MCF 10A (cell line): ENCODE measurements around the gene SLC25A34. TPM values are rescaled to one million over a fixed set of nuclear protein-coding genes. Genes with fewer than 3 reads are reported as not detected.

Source experiments
- BruUV-seq: library from RNA; stranded (reverse); fragments of 400-500 nt; replicated peaks from 2 replicates; lab custom pipeline; 2021; lab: Mats Ljungman, UMichigan
- CTCF ChIA-PET: fragments of 300-600 bp; sonication (Branson Sonifier 250); formaldehyde crosslinking; extraction: SDS; loops from one replicate; lab custom pipeline; 2021; ENCODE audit warnings: antibody characterized with exemption, inconsistent platforms; lab: Yijun Ruan, JAX
- POLR2A ChIA-PET: fragments of 300-600, 350-650 bp; sonication (Branson Sonifier 250); formaldehyde crosslinking; extraction: SDS; loops from one replicate; lab custom pipeline; 2020; ENCODE audit warnings: antibody characterized with exemption, inconsistent platforms; lab: Yijun Ruan, JAX
- DNase-seq: peaks from one replicate; pipeline ENCODE4 v3.0.0-alpha.2; 2018; ENCODE audit not compliant: unreplicated experiment
- H3K27ac Mint-ChIP-seq: one replicate; pipeline ENCODE4 v1.8.0; 2022; ENCODE audit warnings: mild to moderate bottlenecking, low read depth, mixed read lengths; ENCODE audit not compliant: unreplicated experiment
- H3K27me3 Mint-ChIP-seq: one replicate; pipeline ENCODE4 v1.8.0; 2022; ENCODE audit warnings: mixed read lengths; ENCODE audit not compliant: insufficient read depth, unreplicated experiment
- H3K36me3 Mint-ChIP-seq: one replicate; pipeline ENCODE4 v1.8.0; 2022; ENCODE audit warnings: mild to moderate bottlenecking, moderate library complexity, mixed read lengths; ENCODE audit not compliant: insufficient read depth, unreplicated experiment
- H3K4me1 Mint-ChIP-seq: one replicate; pipeline ENCODE4 v1.8.0; 2022; ENCODE audit warnings: mixed read lengths; ENCODE audit not compliant: insufficient read depth, unreplicated experiment
- H3K4me3 Mint-ChIP-seq: one replicate; pipeline ENCODE4 v1.8.0; 2022; ENCODE audit warnings: mild to moderate bottlenecking, moderate library complexity, mixed read lengths; ENCODE audit not compliant: unreplicated experiment
- H3K9me3 Mint-ChIP-seq: one replicate; pipeline ENCODE4 v1.8.0; 2022; ENCODE audit warnings: mixed read lengths; ENCODE audit not compliant: unreplicated experiment
- intact Hi-C: fragments of 100-400 bp; cut with micrococcal nuclease; formaldehyde crosslinking; loops from 2 replicates; pipeline ENCODE4 v1.14.1; 2022
- total RNA-seq: library from RNA; stranded (reverse); gene quantifications from 2 replicates; pipeline ENCODE4 v1.2.3, GENCODE V29; 2022
- TF ChIP-seq, protein P1 (sequence below): fragments of 200-600 bp; IDR thresholded peaks from one replicate; pipeline ENCODE4 v1.8.0; 2022; ENCODE audit warnings: antibody characterized with exemption, mild to moderate bottlenecking; ENCODE audit not compliant: unreplicated experiment

SLC25A34 gene
- total RNA-seq, 1 experiment from 2014 or later, result 0.79 TPM

DNA sequence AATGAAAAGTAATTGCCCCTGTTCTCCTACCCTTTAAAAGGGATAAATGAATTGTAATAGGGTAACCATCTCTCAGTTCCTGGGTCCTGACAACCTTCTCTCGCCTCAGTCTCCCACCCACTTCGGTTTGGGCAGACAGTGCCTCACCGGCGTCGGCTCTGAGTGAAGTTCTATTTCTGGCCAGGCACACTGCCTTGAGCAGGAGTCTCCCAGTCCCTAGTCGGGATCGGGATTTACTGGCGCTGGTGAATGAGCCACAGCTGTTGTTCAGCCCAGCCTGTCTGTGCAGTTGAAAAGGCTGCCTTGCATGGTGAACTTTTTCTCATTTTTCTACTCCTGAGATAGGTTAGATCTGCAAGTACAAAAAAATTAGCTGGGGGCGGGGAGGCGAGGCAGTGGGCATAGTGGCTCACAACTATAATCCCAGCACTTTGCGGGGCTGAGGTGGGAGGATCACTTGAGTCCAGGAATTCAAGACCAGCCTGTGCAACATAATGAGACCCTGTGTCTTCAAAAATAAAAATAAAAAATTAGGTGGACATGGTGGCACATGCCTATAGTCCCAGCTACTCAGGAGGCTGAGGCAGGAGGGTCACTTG, 44.5 kb upstream of the SLC25A34 start:
- ChIA-PET POLR2A (interaction anchor here (0.6 to 2.1 kb wide), 2 partner anchors 10 to 175 kb away, joined by 3 to 7 read pairs; no protein-coding TSS in a partner anchor), CTCF (interaction anchor here (0.5 to 1.6 kb wide), 3 partner anchors 10 to 50 kb away, joined by 3 to 9 read pairs (median 4); no protein-coding TSS in a partner anchor)
- no peak for DNase-seq
- H3K4me1 Mint-ChIP-seq, result no peaks in the 10 kb centered on the region
- H3K27ac Mint-ChIP-seq, result no peak overlapping the region
- no peaks in the 10 kb centered on the region for H3K9me3 Mint-ChIP-seq
- no peaks in the 10 kb centered on the region for H3K27me3 Mint-ChIP-seq
- intact Hi-C loops, result no loop called here
- H3K36me3 Mint-ChIP-seq, result peaks cover 40% of the 10 kb centered on the region
- BruUV-seq, result no TSS peak
- no peak overlapping the region for H3K4me3 Mint-ChIP-seq
- TF ChIP-seq, protein P1, sequence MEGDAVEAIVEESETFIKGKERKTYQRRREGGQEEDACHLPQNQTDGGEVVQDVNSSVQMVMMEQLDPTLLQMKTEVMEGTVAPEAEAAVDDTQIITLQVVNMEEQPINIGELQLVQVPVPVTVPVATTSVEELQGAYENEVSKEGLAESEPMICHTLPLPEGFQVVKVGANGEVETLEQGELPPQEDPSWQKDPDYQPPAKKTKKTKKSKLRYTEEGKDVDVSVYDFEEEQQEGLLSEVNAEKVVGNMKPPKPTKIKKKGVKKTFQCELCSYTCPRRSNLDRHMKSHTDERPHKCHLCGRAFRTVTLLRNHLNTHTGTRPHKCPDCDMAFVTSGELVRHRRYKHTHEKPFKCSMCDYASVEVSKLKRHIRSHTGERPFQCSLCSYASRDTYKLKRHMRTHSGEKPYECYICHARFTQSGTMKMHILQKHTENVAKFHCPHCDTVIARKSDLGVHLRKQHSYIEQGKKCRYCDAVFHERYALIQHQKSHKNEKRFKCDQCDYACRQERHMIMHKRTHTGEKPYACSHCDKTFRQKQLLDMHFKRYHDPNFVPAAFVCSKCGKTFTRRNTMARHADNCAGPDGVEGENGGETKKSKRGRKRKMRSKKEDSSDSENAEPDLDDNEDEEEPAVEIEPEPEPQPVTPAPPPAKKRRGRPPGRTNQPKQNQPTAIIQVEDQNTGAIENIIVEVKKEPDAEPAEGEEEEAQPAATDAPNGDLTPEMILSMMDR, result no peak

GRCh38 chr1:15692121-15692682, 43.9 kb upstream of the SLC25A34 start:
- Mint-ChIP-seq H3K4me3 (no peak overlapping the region), H3K36me3 (peaks cover 47% of the 10 kb centered on the region), H3K27me3 (no peaks in the 10 kb centered on the region), H3K4me1 (no peaks in the 10 kb centered on the region), H3K9me3 (no peaks in the 10 kb centered on the region), H3K27ac (no peak overlapping the region)
- no TSS peak for BruUV-seq
- DNase-seq, result no peak
- intact Hi-C loops, result no loop called here
- ChIA-PET POLR2A (interaction anchor here (2.1 kb wide), 1 partner anchor 11 kb away, joined by 7 read pairs; no protein-coding TSS in a partner anchor), CTCF (interaction anchor here (0.5 to 1.0 kb wide), 2 partner anchors 10 to 16 kb away, joined by 3 to 4 read pairs; no protein-coding TSS in a partner anchor)
- TF ChIP-seq, protein P1, result no peak

DNA sequence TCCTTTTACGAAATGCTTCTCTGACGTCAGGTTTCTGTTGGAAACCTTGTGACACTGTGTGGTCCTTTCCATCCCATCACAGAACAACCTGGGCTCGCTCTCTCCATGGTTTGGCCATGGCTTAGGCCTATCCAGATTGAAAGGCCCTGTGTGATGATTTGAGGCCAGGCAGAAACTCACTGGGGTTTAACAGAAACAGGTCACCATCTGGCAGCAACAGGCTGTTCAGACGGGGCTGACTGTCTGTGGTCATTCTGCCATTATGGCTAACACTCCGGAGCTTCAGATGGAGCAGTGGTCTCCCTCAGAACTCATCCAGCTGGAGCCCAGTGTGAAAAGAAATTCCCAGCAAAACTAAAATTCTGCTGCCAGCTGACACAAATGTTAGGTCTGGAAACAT, 42.7 kb upstream of the SLC25A34 start:
- no peaks in the 10 kb centered on the region for H3K9me3 Mint-ChIP-seq
- H3K27ac Mint-ChIP-seq, result no peak overlapping the region
- H3K4me1 Mint-ChIP-seq, result no peaks in the 10 kb centered on the region
- TF ChIP-seq, protein P1, result no peak
- intact Hi-C loops, result no loop called here
- ChIA-PET CTCF (no interaction called here), POLR2A (interaction anchor here (0.9 to 1.2 kb wide), 2 partner anchors 9 to 90 kb away, joined by 3 to 4 read pairs; no protein-coding TSS in a partner anchor)
- no peak overlapping the region for H3K4me3 Mint-ChIP-seq
- no peaks in the 10 kb centered on the region for H3K27me3 Mint-ChIP-seq
- H3K36me3 Mint-ChIP-seq, result peaks cover 49% of the 10 kb centered on the region
- no TSS peak for BruUV-seq
- DNase-seq, result no peak

- ChIA-PET POLR2A (interaction anchor here (1.0 to 2.1 kb wide), 3 partner anchors 12 to 33 kb away, joined by 3 to 5 read pairs (median 4); no protein-coding TSS in a partner anchor), CTCF (interaction anchor here (1.0 kb wide), 1 partner anchor 35 kb away, joined by 4 read pairs; no protein-coding TSS in a partner anchor)
- TF ChIP-seq, protein P1, result no peak
- no peaks in the 10 kb centered on the region for H3K9me3 Mint-ChIP-seq
- H3K36me3 Mint-ChIP-seq, result peaks cover 42% of the 10 kb centered on the region
- no TSS peak for BruUV-seq
- no peak overlapping the region for H3K27ac Mint-ChIP-seq
- H3K27me3 Mint-ChIP-seq, result no peaks in the 10 kb centered on the region
- intact Hi-C loops, result no loop called here
- H3K4me3 Mint-ChIP-seq, result no peak overlapping the region
- no peak for DNase-seq
- no peaks in the 10 kb centered on the region for H3K4me1 Mint-ChIP-seq
Measured at GRCh38 chr1:15696956-15697521, 39.0 kb upstream of the SLC25A34 start.
